NCI-H82 (cell line): ENCODE measurements around the gene TXNL4A.

Experiments
- DNase-seq: peaks from one replicate; lab custom pipeline; 2025; lab: John Stamatoyannopoulos, UW

The TXNL4A gene

GRCh38 chr18:79948719-79949411, 39.5 kb downstream of the TXNL4A start:
- DNase-seq: peak; percentile 62

DNA sequence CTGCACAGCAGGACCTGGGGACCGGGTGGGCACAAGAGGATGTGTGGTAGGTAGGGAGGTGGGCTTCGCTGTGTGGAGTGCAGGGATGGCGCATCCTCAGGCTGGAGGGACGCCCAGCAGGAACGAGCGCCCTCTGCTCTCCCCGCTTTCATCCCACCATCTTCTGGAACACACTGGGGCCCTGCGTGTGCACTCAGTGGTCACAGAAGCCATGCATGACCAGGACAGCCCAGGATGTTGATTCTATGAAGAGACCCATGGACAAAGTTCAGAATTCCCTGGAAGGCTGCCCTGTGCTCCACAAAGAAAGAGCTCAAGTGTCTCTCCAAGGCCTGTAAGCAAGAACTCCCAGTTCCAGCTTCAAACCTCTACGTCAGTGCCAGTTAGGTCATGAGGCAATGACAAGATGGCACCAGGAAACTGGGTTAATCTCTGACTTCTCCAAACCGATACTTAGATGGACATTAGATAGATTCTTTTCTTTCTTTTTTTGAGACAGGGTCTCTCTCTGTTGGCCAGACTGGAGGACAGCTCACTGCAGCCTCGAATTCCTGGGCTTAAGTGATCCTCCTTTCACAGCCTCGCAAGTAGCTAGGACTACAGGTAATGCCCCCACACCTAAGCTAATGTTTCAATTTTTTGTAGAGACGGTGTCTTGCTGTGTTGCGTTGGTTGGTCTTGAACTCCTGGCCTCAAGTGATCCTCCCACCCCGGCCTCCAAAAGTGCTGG, 40.3 kb downstream of the TXNL4A start:
- no peak for DNase-seq

GRCh38 chr18:79947054-79947755, 41.2 kb downstream of the TXNL4A start:
- DNase-seq: no peak

DNA sequence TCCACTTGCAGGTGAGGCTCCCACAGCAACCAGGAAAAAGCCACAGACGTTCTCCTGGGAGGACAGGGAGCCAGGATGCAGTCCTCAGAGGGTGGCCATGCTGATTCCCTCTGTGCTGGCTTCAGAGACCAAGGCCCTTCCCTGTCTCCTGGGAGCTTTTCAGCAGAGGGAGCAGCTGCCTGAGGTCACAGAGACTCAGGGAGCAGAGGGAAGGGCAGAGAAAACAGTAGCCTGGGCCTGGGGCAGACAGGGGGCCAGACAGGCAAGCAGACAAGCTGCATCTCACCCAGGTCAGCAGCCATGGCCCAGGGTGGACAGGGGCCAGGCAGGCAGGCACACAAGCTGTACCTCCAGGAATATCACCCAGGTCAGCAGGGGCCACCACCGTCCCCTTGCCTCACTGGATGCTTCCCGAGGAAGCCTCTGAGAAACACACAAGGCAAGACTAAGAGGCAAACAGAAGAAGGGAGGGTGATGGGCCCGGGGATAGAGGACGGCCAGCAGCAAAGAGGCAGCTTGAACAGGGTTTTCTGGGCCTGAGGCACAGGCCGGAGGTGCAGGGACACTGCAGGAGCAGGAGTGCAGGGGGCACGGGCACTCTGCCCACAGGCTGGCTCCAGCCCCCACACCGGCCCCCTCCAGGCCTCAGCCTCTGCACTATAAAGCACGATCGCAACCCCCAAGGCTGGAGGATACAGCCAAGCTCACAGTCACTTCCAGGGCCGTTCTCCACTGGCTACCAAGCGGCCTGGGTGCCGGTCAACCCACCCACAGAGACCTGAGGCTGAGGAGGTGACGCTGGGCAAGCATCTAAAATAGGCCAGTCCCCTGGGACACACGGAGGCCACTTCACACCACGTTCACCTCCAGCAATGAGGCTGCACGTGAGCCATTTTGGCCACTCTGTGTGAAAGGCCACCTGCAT, 43.0 kb downstream of the TXNL4A start:
- no peak for DNase-seq

- no peak for DNase-seq
These were observed 43.6 kb downstream of the TXNL4A start for GRCh38 chr18:79944746-79945117.

- no peak for DNase-seq
These were observed 44.1 kb downstream of the TXNL4A start for GRCh38 chr18:79944126-79944731.

DNA sequence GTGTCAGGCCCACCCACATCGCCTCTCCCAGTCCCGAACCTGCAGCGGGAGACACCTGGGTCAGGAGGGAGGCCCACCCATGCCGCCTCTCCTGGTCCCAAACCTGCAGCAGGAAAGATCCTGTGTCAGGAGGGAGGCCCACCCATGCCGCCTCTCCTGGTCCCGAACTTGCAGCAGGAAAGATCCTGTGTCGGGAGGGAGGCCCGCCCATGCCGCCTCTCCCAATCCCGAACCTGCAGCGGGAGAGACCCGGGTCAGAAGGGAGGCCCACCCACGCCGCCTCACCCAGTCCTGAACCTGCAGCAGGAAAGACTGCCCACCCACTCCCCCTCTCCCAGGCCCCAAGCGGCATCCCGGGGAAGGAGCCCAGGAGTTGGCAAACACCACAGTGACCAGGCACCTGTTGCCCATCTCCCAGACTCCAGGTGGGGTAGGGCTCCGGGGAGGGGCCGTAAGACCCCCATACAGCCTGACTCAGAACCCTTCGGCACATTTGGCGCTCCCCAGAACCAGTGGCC, 44.7 kb downstream of the TXNL4A start:
- no peak for DNase-seq

GRCh38 chr18:79942786-79943607, 45.4 kb downstream of the TXNL4A start:
- DNase-seq: no peak

GRCh38 chr18:79942211-79942610, 46.2 kb downstream of the TXNL4A start:
- DNase-seq: no peak

DNA sequence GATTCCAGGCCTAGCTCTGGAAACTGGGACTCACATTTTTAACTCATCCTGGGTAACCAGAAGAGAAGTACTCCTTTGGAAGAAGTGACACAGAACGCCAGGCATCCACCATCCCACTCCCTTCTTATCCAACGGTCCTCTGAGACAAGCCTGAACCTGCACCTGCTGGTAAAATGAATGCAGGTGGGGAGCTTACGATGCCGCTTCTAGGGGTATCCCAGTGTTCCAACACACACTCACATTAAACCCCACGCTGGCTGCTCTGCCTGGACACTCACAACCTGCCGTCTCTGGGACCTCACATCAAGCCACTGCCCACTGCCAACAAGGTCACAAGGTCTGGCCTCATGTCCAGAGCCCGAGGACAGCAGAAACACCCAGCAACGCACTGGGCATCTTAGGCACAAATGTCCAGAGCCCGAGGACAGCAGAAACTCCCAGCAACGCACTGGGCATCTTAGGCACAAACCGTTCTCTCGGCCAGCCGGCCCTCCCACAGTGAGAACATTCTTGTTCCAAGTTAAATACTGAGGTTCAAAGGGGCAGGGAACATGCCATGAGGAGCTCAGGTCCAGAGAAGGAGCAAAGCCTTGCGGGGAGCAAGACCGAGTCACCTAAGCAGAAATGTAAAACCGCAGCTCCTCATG, 46.8 kb downstream of the TXNL4A start:
- DNase-seq: no peak

DNA sequence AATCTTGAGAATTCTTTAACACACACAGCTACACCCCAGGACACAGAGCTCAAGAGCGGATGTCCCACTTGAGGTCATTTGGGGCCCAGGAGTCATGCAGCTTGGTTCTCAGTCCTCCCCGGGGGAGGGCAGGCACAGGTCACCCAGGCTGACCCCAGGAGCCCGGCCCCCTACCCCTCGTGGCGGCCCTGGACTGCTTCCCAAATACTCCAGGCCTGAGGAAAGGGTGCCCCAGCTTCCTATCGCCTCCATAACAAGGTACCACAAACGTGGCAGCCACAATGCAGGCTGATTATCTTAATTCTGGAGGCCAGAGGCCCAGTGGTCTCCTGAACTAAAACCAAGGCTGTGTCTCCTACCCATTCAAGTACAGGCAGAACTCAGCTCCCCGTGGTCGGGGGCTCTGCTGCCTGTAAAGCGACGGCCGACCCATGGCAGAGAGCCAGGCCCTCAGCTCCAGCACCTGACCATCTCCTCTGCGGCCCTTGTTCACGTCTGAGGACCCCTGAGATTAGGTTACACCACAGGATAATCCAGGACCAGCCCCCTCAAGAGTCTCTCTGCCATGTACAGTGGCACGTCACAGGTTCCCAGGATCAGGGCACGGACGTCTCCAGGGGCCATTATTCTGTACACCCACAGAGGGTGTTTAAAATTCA, 47.4 kb downstream of the TXNL4A start:
- DNase-seq: no peak

- DNase-seq: no peak
These were observed 48.1 kb downstream of the TXNL4A start for GRCh38 chr18:79940126-79940813.

GRCh38 chr18:79939096-79939495, 49.3 kb downstream of the TXNL4A start:
- no peak for DNase-seq

GRCh38 chr18:79938196-79938595, 50.2 kb downstream of the TXNL4A start:
- DNase-seq: no peak

DNA sequence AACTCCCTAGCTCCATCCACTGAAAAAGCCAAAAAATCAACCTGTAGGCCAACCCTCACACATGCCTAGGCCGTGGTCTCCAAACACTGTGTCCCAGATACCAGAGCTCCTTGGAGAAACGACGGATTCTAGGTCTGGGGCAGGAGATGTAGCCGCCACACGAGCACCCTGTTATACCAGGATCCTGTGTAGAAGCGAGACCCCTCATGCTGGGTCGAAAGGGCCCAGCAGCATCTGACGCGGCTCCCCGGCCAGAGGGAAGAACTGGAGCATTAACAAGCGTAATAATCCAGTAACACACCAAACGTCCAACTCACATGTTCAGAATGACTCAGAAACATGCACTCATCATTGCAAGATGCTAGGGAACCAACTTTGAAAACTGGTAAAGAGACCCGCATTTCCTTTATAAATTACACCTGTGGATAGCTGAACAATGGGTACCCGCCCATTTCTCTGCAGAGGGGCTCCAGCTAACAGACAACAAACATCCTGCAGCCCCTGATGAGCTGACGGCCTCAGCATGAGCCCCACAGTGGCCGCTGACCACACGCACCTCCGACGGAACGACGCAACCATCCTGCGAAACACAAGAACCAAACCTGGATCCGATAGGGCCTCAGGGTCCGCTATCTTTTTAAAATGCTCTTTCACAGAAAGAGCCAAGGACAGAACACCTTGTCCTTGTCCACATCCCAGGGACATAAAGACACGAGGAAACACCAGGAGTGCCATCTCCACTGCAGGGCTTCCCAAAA, 51.1 kb downstream of the TXNL4A start:
- no peak for DNase-seq

DNA sequence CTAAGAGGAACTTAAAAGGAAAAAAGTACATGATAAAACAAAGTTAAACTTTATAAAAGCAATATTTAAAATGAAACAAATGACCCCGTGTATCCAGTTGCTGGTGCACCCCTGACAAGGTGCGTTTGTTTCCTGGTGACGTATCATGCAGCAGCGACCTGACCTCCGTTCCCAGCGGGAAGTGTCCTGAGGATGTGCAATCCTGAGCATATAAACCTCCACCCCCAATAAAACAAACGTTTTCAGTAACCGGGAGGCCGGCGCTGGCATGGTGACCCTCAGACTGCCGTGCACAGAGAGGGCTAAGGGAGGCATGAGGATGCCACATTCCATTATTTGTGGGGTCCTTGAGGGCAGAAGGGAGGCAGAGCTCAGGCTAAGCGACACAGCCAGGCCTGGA, 51.7 kb downstream of the TXNL4A start:
- no peak for DNase-seq

DNA sequence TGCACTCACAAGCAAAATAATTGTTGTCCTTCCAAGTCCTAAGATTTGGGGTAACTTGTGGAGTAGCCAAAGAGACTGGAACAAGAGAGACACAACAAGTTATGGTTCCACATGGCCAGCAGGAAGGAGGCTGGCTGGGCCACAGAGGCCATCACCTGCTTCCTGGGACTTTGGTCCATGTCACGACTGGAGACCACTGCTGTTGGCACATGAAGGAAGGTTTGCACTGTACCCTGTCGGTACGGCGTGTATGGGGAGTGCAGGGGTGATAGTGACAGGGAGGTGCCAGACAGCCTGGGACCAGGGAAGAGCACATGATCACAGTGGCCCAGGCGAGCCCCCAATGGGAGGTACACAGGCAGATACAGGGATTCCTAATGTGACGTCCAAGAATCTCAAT, 52.4 kb downstream of the TXNL4A start:
- DNase-seq: no peak

GRCh38 chr18:79935499-79935898, 52.9 kb downstream of the TXNL4A start:
- no peak for DNase-seq
